ENCODE results near the gene HIVEP2.

The HIVEP2 gene

GRCh38 chr6:142853244-142854180 is 91.5 kb downstream of the HIVEP2 start:
- TF ChIP-seq CTCF (conservative IDR thresholded peaks at IDR 0.05; ENCODE audit: low read depth, low read length), result no peak
- H3K4me3 ChIP-seq (ENCODE audit: low read length), result no peak overlapping the region
- no peak for DNase-seq (ENCODE audit: low read depth)

- no peak for TF ChIP-seq CTCF (conservative IDR thresholded peaks at IDR 0.05; ENCODE audit: low read depth, low read length)
- no peak overlapping the region for H3K4me3 ChIP-seq (ENCODE audit: low read length)
Measured at GRCh38 chr6:142851601-142852000, 93.4 kb downstream of the HIVEP2 start.

GRCh38 chr6:142850679-142851423 is 94.1 kb downstream of the HIVEP2 start:
- TF ChIP-seq CTCF (conservative IDR thresholded peaks at IDR 0.05; ENCODE audit: low read depth, low read length), result no peak
- DNase-seq (ENCODE audit: low read depth), result no peak
- H3K4me3 ChIP-seq (ENCODE audit: low read length), result no peak overlapping the region

More at GRCh38 chr6:142851601-142852000, 93.4 kb downstream of the HIVEP2 start:
- DNase-seq (ENCODE audit: low read depth), result no peak

- TF ChIP-seq CTCF (conservative IDR thresholded peaks at IDR 0.05; ENCODE audit: low read depth, low read length), result no peak
- no peak overlapping the region for H3K4me3 ChIP-seq (ENCODE audit: low read length)
- DNase-seq (ENCODE audit: low read depth), result no peak
Measured at GRCh38 chr6:142848976-142849375, 96.0 kb downstream of the HIVEP2 start.

- TF ChIP-seq CTCF (conservative IDR thresholded peaks at IDR 0.05; ENCODE audit: low read depth, low read length), result no peak
- no peak overlapping the region for H3K4me3 ChIP-seq (ENCODE audit: low read length)
Measured at GRCh38 chr6:142848156-142848555, 96.8 kb downstream of the HIVEP2 start.

GRCh38 chr6:142846883-142847287 is 98.1 kb downstream of the HIVEP2 start:
- peak; percentile 99 for DNase-seq (ENCODE audit: low read depth)
- no peak for TF ChIP-seq CTCF (conservative IDR thresholded peaks at IDR 0.05; ENCODE audit: low read depth, low read length)
- H3K4me3 ChIP-seq (ENCODE audit: low read length), result no peak overlapping the region

More at GRCh38 chr6:142848156-142848555, 96.8 kb downstream of the HIVEP2 start:
- DNase-seq (ENCODE audit: low read depth), result no peak

All from retinal pigment epithelial cell (primary cell).